GM23338 (cell line): ENCODE data around the gene RNF128. TPM values are rescaled to one million over a fixed set of nuclear protein-coding genes. Genes with fewer than 3 reads are reported as not detected.

Source experiments
- CTCF ChIP-seq, 2 experiments: fragments of 200-600 bp in 1 of 2; sonication (generic) in 1 of 2; conservative IDR thresholded peaks; 2 replicates each; pipeline versions ENCODE4 v1.5.1 to v1.6.1; 2016 to 2017; ENCODE audit warnings: antibody characterized with exemption in 2 of 2, low read depth in 2 of 2, mild to moderate bottlenecking in 2 of 2, moderate library complexity in 1 of 2
- ETS1 ChIP-seq: IDR thresholded peaks from 2 replicates; pipeline ENCODE4 v1.6.1; 2016; ENCODE audit warnings: antibody characterized with exemption
- EZH2phosphoT487 ChIP-seq: fragments of 200-600 bp; sonication (generic); IDR thresholded peaks from one replicate; pipeline ENCODE4 v1.8.1; 2018; ENCODE audit warnings: antibody characterized with exemption; ENCODE audit not compliant: unreplicated experiment
- POLR2AphosphoS5 ChIP-seq: IDR thresholded peaks from 2 replicates; pipeline ENCODE4 v1.6.1; 2016; ENCODE audit warnings: antibody characterized with exemption, low read depth
- STAT1 ChIP-seq: IDR thresholded peaks from one replicate; pipeline ENCODE4 v1.6.1; 2016; ENCODE audit warnings: antibody characterized with exemption; ENCODE audit not compliant: unreplicated experiment
- ZNF462 ChIP-seq: fragments of 250-450 bp; sonication (Bioruptor Pico); IDR thresholded peaks from 2 replicates; pipeline ENCODE4 v1.5.0; 2020; ENCODE audit warnings: mild to moderate bottlenecking, moderate library complexity
- polyA plus RNA-seq: library from polyadenylated mRNA; unstranded; fragments of >200 nt; fragmentation: Nextera tagmentation; extraction: Ambion mirVana; gene quantifications from 2 replicates; pipeline ENCODE4 v1.2.1, GENCODE V29; 2016
- total RNA-seq: library from RNA; depleted of rRNA; stranded (reverse); fragments of >200 nt; shearing (Covaris generic); gene quantifications from 2 replicates; pipeline ENCODE4 v1.2.3, GENCODE V29; 2014

Gene RNF128
- total and polyA plus RNA-seq, 2 experiments from 2014 or later = 1.2 to 3.2 TPM

- no peak for TF ChIP-seq ZNF462 (CRISPR knock-in tag)
- no peak for TF ChIP-seq ETS1
- no peak for TF ChIP-seq CTCF (conservative IDR thresholded peaks at IDR 0.05; ENCODE audit: low read depth in 2 of 2)
- no peak for TF ChIP-seq POLR2AphosphoS5
- no peak for TF ChIP-seq STAT1
- TF ChIP-seq EZH2phosphoT487 = no peak
These were observed 34.0 kb upstream of the RNF128 start (continued) for GRCh38 chrX:106692425-106693065.
